Astrocyte (in vitro differentiated cells and primary cell): ENCODE results near the gene TMEM176B. TPM values are rescaled to one million over a fixed set of nuclear protein-coding genes. Genes with fewer than 3 reads are reported as not detected.
A peak's percentile ranks its signal among the peaks of the same experiment; 100 is the strongest.

ENCODE experiments used
- DNase-seq: peaks from one replicate; pipeline ENCODE4 v3.0.0-alpha.2; 2010; ENCODE audit warnings: low read depth
- FAIRE-seq: peaks from 2 replicates; lab custom pipeline; 2011; peaks lifted over from hg19 to GRCh38; lab: Jason Lieb, UNC
- H2AFZ ChIP-seq: 2 replicates; pipeline ENCODE4 v1.6.0; 2012; ENCODE audit warnings: low read depth, low read length, inconsistent platforms
- H3K27ac ChIP-seq: 2 replicates; pipeline ENCODE4 v1.5.1; 2011; ENCODE audit warnings: low read depth, low read length, inconsistent platforms
- H3K27me3 ChIP-seq: 2 replicates; pipeline ENCODE4 v1.6.0; 2011; ENCODE audit warnings: low read length, inconsistent platforms; ENCODE audit not compliant: insufficient read depth
- H3K36me3 ChIP-seq: 2 replicates; pipeline ENCODE4 v1.5.1; 2011; ENCODE audit warnings: low read length, inconsistent platforms; ENCODE audit not compliant: insufficient read depth
- H3K4me1 ChIP-seq: 2 replicates; pipeline ENCODE4 v1.5.1; 2011; ENCODE audit warnings: low read length, inconsistent platforms; ENCODE audit not compliant: insufficient read depth
- H3K4me2 ChIP-seq: 2 replicates; pipeline ENCODE4 v1.6.0; 2012; ENCODE audit warnings: low read length, inconsistent platforms
- H3K4me3 ChIP-seq: 2 replicates; pipeline ENCODE4 v1.5.1; 2011; ENCODE audit warnings: low read depth, mild to moderate bottlenecking, low read length, inconsistent platforms; ENCODE audit not compliant: insufficient read depth
- H3K79me2 ChIP-seq: 2 replicates; pipeline ENCODE4 v1.6.0; 2012; ENCODE audit warnings: mild to moderate bottlenecking, low read length, inconsistent platforms; ENCODE audit not compliant: insufficient read depth
- H3K9ac ChIP-seq: 2 replicates; pipeline ENCODE4 v1.6.0; 2012; ENCODE audit warnings: mild to moderate bottlenecking, low read length, inconsistent platforms
- H3K9me3 ChIP-seq: 2 replicates; pipeline ENCODE4 v1.5.1; 2012; ENCODE audit warnings: low read depth, mild to moderate bottlenecking, low read length, inconsistent platforms; ENCODE audit not compliant: insufficient read depth
- H4K20me1 ChIP-seq: 2 replicates; pipeline ENCODE4 v1.6.0; 2012; ENCODE audit warnings: low read length, inconsistent platforms; ENCODE audit not compliant: insufficient read depth
- H3K27ac Mint-ChIP-seq: one replicate; pipeline ENCODE4 v1.8.0; 2021; ENCODE audit warnings: mild to moderate bottlenecking, mixed read lengths; ENCODE audit not compliant: unreplicated experiment
- H3K27me3 Mint-ChIP-seq: one replicate; pipeline ENCODE4 v1.8.0; 2021; ENCODE audit warnings: low read depth, mixed read lengths; ENCODE audit not compliant: unreplicated experiment
- H3K36me3 Mint-ChIP-seq: one replicate; pipeline ENCODE4 v1.8.0; 2021; ENCODE audit warnings: low read depth, mixed read lengths; ENCODE audit not compliant: unreplicated experiment
- H3K4me1 Mint-ChIP-seq: one replicate; pipeline ENCODE4 v1.8.0; 2021; ENCODE audit warnings: low read depth, mixed read lengths; ENCODE audit not compliant: unreplicated experiment
- H3K4me3 Mint-ChIP-seq: one replicate; pipeline ENCODE4 v1.8.0; 2021; ENCODE audit warnings: mild to moderate bottlenecking, moderate library complexity, mixed read lengths; ENCODE audit not compliant: unreplicated experiment
- H3K9me3 Mint-ChIP-seq: one replicate; pipeline ENCODE4 v1.8.0; 2021; ENCODE audit warnings: mild to moderate bottlenecking, mixed read lengths; ENCODE audit not compliant: unreplicated experiment
- EZH2 ChIP-seq: IDR thresholded peaks from 2 replicates; pipeline ENCODE4 v1.6.1; 2012; ENCODE audit warnings: mild to moderate bottlenecking, low read length, inconsistent platforms; ENCODE audit not compliant: insufficient read depth
- total RNA-seq: library from RNA; stranded (reverse); gene quantifications from 2 replicates; pipeline ENCODE4 v1.2.1, GENCODE V29; 2021
- TF ChIP-seq, protein P1 (sequence below): IDR thresholded peaks from 2 replicates; pipeline ENCODE4 v1.5.1; 2011; ENCODE audit warnings: low read depth, mild to moderate bottlenecking, inconsistent platforms, low read length, moderate library complexity; ENCODE audit not compliant: insufficient read depth

The TMEM176B gene
- total RNA-seq, 1 donor from 2014 or later, result 0.32 TPM

DNA sequence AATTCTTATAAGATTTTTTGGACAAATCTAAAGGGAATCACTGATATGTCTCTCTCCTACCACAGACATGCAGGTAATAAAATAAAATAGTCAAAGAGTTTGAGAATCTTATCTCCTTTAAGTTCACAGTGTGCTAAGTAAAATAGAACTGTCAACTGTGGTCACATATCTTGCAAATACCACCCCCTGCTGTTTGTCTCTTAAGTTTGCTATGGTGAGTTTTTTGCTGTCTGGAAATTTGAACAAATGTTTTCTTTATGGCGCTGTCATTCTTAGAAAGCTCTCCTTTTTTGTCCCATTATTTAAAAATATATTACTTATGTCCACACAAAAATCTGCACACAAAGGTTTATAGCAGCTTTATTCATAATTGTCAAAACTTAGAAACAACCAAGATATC is 43.3 kb downstream of the TMEM176B start:
- no peak overlapping the region for H3K27ac Mint-ChIP-seq
- DNase-seq (no peak), FAIRE-seq (no peak)
- H3K9me3 Mint-ChIP-seq, result peaks cover 5% of the 10 kb centered on the region
- no peak overlapping the region for H3K4me2 ChIP-seq
- no peak overlapping the region for H3K27ac ChIP-seq
- H3K27me3 ChIP-seq, result no peaks in the 10 kb centered on the region
- no peak for TF ChIP-seq EZH2
- TF ChIP-seq, protein P1, sequence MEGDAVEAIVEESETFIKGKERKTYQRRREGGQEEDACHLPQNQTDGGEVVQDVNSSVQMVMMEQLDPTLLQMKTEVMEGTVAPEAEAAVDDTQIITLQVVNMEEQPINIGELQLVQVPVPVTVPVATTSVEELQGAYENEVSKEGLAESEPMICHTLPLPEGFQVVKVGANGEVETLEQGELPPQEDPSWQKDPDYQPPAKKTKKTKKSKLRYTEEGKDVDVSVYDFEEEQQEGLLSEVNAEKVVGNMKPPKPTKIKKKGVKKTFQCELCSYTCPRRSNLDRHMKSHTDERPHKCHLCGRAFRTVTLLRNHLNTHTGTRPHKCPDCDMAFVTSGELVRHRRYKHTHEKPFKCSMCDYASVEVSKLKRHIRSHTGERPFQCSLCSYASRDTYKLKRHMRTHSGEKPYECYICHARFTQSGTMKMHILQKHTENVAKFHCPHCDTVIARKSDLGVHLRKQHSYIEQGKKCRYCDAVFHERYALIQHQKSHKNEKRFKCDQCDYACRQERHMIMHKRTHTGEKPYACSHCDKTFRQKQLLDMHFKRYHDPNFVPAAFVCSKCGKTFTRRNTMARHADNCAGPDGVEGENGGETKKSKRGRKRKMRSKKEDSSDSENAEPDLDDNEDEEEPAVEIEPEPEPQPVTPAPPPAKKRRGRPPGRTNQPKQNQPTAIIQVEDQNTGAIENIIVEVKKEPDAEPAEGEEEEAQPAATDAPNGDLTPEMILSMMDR, result no peak
- no peak overlapping the region for H2AFZ ChIP-seq
- no peaks in the 10 kb centered on the region for H3K4me1 ChIP-seq
- no peaks in the 10 kb centered on the region for H4K20me1 ChIP-seq
- no peaks in the 10 kb centered on the region for H3K27me3 Mint-ChIP-seq
- no peak overlapping the region for H3K4me3 Mint-ChIP-seq
- H3K9ac ChIP-seq, result no peak overlapping the region
- no peaks in the 10 kb centered on the region for H3K36me3 Mint-ChIP-seq
- H3K9me3 ChIP-seq, result no peaks in the 10 kb centered on the region
- peaks cover 7% of the 10 kb centered on the region for H3K4me1 Mint-ChIP-seq
- H3K4me3 ChIP-seq, result no peak overlapping the region
- H3K36me3 ChIP-seq, result no peaks in the 10 kb centered on the region
- no peaks in the 10 kb centered on the region for H3K79me2 ChIP-seq

DNA sequence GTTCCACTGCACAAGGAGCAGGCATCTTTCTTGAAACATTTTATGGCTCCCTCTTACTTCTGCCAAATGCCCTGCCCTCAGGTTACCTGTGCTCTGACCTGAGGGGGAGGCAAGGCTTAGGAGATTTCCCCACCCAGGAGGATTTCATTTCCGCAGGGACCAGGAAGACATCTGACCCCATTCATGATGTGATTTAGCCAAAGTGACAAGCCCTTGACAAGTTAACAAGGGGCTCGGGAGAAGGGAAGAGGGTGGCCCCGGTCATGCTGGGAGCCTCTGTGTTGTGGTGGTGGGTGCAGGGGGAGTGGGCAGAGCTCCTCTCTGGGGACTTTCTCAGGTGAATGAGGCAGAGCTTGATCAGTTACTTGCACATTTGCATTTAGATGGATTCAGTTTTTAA is 44.0 kb downstream of the TMEM176B start:
- Histone ChIP-seq H3K9ac (no peak overlapping the region), H3K79me2 (no peaks in the 10 kb centered on the region), H3K27me3 (no peaks in the 10 kb centered on the region), H3K4me2 (no peak overlapping the region), H3K4me3 (no peak overlapping the region), H4K20me1 (no peaks in the 10 kb centered on the region), H3K9me3 (no peaks in the 10 kb centered on the region), H3K27ac (no peak overlapping the region), H3K36me3 (no peaks in the 10 kb centered on the region), H2AFZ (peak overlapping the region; percentile 26), H3K4me1 (no peaks in the 10 kb centered on the region)
- DNase-seq (no peak), FAIRE-seq (no peak)
- Mint-ChIP-seq H3K36me3 (no peaks in the 10 kb centered on the region), H3K4me3 (no peak overlapping the region), H3K4me1 (peaks cover 7% of the 10 kb centered on the region), H3K9me3 (peaks cover under 1% of the 10 kb centered on the region), H3K27me3 (no peaks in the 10 kb centered on the region), H3K27ac (no peak overlapping the region)
- TF ChIP-seq, protein P1, result no peak
- TF ChIP-seq EZH2, result no peak

DNA sequence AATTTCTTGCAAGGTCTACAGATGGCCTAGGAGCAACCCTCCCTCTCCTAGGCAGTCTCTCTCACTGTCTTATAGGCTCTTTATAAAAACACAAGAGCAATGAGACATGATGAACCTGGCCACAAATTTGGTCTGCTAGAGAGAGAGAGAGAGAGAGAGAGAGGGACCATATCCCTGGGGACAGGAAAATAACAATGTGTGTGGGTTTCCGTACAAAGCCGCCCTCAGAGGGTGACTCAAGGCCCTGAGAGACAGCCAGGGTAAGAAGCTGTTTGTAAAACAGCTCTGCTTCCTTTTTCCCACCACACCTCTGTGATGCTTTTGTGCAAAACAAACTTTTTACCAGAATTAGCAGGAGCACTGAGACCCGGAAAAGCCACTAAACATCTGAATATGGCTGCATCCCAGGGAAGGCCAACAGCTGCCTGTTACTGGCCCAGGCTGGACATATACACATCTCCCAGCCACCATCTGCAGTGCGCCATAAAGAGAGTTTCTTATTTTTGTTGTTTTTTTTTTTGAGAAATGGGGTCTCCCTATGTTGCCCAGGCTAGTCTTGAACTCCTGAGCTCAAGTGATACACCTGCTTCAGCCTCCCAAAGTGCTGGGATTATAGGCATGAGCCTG is 44.6 kb downstream of the TMEM176B start:
- DNase-seq (no peak), FAIRE-seq (no peak)
- no peaks in the 10 kb centered on the region for H3K36me3 Mint-ChIP-seq
- H3K4me1 Mint-ChIP-seq, result peaks cover 7% of the 10 kb centered on the region
- H2AFZ ChIP-seq, result no peak overlapping the region
- H3K4me2 ChIP-seq, result no peak overlapping the region
- no peaks in the 10 kb centered on the region for H4K20me1 ChIP-seq
- no peaks in the 10 kb centered on the region for H3K27me3 Mint-ChIP-seq
- no peak overlapping the region for H3K4me3 Mint-ChIP-seq
- no peak overlapping the region for H3K4me3 ChIP-seq
- H3K79me2 ChIP-seq, result no peaks in the 10 kb centered on the region
- TF ChIP-seq, protein P1, result no peak
- TF ChIP-seq EZH2, result no peak
- H3K27me3 ChIP-seq, result no peaks in the 10 kb centered on the region
- H3K9me3 Mint-ChIP-seq, result no peaks in the 10 kb centered on the region
- H3K4me1 ChIP-seq, result no peaks in the 10 kb centered on the region
- no peaks in the 10 kb centered on the region for H3K36me3 ChIP-seq
- H3K9ac ChIP-seq, result no peak overlapping the region
- H3K27ac ChIP-seq, result no peak overlapping the region
- H3K27ac Mint-ChIP-seq, result no peak overlapping the region
- no peaks in the 10 kb centered on the region for H3K9me3 ChIP-seq
